Measurements from ENCODE around the gene CELF2.
"Not testable (repeated sequence)": the region's sequence is repeated elsewhere in the genome, so short reads cannot be mapped to it uniquely, and the experiment has no call there.

Gene CELF2

DNA sequence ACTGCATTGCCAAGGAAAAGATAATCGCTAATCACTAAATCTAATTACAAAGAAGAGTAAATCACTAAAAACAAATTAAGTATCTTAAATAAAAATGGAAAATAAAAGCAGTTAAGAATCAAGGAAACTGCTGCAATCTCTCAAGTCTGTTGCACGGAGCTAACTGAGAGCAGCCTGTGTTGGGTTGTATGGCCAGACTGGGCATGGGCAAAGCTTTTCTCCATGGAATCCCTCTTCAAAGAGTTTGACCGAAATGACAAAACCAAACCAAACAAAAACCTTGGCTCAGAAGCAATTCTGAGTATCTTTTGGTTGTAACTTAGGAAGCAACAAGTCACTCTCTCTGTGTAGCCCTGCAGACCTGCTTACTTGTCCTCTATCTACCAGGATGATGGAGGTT lies 78.8 kb downstream of the CELF2 start:
- DNase-seq (ENCODE audit: low read depth) = no peak

DNA sequence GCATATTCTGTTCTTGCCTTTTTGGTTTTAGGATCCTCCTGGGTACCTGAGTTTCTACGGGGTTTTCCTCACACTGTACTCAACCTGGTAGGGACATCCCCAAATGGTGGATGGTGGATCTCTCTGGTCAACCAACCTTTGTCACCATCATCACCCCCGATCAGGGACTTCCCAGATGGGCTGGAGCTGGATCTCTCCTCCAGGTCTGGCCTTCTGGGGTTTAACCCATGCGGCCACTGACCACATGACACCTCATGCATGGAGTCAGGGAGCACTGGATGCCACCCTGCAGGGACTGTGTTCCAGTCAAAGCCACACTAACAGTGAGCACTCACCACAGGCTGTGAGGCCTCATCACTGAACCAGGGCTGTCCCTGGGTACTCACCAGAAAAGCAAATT lies 80.0 kb downstream of the CELF2 start:
- DNase-seq (ENCODE audit: low read depth) = no peak

DNA sequence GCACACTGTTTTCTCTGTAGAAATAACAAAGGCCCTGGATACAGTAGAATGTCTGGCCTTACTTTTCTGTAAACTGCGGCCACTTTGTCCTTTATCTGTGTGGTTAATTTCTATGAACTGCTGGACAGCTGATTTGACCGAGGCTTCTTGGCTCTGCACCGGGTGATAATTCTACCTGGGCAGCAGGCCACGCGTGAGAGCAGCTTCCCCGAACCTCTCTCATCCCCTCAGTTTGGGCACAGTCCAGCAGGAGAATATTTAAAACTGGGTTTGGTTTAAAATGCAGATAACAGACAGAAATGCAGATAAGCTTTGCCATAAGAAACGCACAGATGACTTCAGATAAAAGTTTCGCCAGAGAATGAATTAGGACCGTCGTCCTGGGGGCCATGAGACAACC lies 81.0 kb downstream of the CELF2 start:
- DNase-seq (ENCODE audit: low read depth) = no peak

DNA sequence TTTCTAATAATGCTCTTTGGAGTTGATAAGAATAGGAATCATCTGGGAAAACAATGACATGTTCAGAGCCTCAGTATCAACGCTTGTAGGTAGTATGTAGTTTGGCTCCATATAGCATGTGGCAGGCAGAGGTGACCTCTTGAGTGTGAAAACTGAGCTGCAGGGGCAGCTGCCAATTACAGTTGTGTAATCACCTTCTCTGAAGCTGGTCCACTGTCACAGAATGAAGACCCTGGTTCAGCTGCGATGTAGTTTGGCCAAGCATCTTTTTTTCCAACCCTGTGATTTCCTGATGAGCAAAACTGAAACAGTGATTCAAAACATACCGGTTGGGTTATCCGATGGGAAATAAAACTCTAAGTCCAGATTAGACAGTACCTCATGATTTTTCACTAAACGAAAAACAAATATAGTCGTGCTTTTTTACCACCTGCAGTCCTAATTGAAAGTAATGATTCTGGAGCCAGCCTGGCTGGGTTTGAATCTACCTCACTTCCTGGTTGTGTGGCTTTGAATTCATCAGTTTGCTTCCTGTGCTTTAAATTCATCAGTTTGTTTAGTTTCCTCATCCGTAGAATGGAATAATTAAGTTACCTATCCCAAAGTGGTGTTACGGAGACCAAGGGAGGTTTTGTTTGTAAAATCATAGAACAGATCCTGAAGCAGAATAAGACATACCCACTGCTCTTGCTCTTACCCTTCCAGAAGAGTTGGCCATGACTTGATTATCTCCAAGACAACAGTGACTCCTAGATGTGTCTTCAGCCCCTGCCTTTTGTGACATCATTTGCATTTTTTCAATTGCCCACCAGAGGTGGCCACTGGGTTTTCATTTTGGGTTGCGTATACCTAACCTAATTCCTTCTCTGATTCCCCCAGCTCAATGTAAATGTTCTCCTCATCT lies 87.4 kb downstream of the CELF2 start:
- no peak for DNase-seq (ENCODE audit: low read depth)

DNA sequence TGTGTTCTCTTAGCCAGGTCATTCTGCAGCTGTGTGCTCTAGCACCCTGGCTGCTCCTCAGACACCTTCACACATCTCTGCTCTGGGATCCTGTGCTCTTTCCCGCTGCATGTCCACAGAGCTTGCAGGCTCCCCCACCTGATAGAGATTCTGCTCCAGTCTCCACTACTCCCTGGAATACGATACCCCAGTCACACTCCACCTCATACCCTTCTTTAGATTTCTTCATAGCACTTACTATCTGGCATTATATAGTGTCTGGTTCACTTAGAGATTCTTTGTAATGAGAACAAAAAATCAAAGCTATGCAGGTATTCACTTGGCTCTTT lies 88.0 kb downstream of the CELF2 start:
- no peak for DNase-seq (ENCODE audit: low read depth)

DNA sequence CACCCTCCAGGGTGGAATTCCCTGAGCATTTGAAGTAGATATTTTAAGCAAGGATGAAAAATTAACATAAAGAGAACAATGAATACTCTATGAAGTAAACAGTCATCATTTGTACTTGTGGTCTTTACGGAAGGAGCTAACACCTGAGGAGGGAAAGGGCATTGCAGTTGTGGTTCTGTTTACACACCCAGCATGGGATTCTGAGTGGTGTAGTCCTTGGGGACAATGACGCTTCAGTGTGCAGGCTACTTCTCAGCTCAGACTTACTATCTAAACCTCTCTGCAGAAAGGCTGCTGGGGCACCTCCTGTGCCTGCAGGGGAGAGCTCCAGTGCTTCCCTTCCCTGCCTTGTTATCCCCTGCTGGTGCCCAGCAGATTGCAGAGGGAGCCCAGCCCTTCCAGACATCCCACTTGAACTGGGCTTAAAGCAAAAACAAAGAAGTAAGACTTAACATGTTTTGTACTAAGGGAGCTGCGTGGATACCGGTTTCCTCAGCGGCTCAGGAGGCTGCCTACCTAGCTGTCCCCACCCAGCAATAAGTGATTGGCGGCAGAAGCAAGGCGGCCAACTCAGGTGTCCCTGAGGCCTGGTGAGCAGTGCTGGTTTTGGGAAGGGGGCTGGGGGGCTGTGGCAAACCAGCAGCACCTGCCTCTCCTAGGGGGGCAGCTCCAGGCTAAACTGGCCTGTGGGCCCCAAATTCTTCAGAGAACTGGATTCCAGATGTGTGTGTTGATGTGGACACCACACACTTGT lies 89.1 kb downstream of the CELF2 start:
- DNase-seq (ENCODE audit: low read depth) = no peak

DNA sequence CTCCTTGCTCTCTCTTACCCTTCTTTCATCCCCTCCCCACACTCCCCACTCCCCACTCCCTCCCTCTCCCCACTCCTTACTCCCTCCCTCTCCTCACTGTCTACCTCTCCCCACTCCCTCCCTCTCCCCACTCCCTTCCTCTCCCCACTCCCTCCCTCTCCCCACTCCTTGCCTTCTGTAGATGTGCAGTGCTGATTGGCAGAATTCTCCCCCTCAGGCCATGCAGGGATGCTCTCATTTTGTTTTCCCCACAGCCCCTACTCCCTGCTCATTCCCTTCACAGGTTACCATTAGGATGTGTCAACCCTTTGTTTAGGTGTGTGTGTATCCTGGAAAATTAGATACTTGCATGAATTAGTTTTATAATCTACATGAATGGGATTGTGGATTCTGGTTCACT lies 90.3 kb downstream of the CELF2 start:
- no peak for DNase-seq (ENCODE audit: low read depth)

DNA sequence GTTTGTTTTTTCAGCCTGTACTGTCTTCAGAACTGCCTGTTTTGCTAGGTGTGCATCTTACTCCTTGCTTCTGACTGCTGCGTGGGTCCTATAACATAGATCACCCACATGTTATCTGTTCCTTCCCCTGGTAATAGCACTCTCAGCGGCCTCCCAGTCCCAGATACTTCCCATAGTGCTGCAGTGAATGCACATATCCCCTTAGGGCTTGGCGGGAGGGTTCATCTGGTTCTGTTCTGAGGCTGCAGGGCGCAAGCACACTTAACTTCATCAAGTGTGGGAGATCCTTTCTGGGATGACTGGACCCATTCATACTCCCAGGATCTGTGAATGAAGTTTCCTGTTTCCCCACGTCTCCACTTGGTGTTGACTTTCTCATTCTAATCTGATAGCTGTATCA lies 90.7 kb downstream of the CELF2 start:
- no peak for DNase-seq (ENCODE audit: low read depth)

DNA sequence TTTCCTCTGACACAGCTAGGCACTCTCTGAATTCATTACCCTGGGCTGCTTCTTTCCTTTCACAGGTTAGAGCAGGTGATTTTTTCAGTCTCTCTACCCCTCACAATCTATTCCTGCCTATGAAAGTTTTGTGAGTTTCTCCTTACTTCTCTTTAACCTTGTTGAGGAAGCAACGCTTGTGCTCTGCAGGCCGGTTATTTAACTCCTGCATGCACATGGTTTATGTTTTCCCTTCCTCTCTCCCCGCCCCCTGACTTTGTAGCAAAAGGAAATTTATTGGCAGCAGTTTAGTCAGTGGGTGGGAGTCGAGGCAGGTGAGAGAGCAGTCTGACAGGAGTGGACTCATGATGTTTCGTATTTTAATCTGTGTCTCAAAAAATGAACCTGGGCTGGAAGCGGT lies 91.9 kb downstream of the CELF2 start:
- DNase-seq (ENCODE audit: low read depth) = no peak

DNA sequence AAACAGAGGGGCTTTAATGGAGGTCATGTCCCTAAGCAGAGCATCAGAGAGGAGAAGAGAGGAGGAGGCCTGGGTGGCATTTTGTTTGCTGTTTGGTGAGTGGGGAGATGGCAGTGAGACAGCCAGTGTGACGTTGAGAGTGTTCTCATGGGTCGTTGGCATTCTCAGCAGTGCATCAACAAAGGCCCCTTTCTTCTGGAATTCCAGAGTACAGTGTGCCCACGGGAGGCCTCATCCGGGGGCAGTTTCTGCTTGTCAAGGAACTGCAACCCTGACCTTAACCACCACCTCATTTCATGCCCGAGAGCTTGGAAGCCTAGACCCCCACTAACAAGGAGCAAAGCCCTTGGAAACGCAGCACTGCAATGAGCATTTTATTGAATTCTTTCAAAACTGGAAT lies 92.9 kb downstream of the CELF2 start:
- DNase-seq (ENCODE audit: low read depth) = no peak

DNA sequence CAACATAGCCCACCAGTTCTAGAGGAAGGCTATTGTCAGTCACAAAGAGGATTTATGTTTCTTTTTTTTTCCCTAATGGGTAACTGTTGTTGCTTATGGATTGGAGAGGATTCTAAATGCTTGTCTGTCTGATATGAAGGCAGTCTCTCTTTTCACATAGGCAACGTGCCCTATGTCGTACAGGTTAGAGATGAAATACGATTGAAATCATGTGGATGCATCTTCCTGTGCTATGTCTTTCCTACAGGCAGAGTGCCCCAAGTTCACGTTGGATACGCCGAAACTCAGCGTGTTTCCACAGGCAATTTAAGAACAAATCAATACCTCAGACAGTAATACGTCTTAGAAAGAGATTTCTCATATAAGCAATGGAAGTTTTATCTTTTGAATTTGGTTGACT lies 93.8 kb downstream of the CELF2 start:
- no peak for DNase-seq (ENCODE audit: low read depth)

DNA sequence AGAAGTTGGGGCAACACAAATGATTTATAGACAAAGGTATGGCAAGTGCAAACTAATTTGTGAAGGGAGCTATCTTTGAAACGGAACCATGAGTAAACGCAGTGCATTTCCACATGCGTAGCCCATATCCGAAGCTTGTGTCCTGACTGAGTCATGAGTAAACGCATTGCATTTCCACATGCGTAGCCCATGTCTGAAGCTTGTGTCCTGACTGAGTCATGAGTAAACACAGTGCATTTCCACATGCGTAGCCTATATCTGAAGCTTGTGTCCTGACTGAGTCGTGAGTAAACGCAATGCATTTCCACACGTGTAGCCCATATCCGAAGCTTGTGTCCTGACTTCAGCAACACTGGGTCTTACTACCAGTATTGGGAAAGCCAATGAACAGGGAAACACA lies 95.0 kb downstream of the CELF2 start:
- no peak for DNase-seq (ENCODE audit: low read depth)

DNA sequence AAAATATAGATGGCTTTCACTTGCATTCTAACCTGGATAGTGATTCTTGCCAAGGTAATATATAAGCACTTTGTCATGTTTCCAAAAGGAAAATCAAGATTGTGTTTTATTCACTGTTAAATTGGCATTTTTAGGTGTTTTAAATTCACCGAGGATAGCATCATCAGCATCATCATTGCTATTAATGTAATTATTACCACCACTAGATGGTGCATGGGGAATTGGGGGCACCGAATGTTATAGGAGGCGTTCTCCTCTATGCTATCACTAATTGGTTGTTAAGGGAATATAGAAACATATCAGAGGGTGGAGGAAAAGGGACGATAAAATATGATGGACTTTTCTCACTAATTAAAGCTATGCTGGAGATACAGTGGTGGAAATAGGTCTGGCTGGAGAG lies 95.5 kb downstream of the CELF2 start:
- no peak for DNase-seq (ENCODE audit: low read depth)

DNA sequence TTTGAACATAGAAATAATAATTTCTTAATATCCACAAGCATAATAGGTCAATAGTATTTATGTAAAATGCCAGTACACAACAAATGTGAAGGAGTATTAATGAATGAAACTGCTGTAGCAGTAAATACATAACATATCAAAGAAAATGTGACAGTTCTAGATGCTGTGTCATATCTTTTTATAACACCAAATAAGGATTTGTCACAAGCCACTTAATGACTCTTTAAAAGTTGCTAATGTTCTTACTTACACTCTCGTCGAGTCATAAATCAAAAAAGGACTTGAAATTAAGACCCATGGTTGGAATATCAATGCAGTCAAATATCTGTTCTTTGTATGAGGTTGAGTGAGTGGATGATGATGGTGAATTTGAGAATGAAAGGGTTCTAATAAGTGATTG lies 96.6 kb downstream of the CELF2 start:
- DNase-seq (ENCODE audit: low read depth) = no peak

DNA sequence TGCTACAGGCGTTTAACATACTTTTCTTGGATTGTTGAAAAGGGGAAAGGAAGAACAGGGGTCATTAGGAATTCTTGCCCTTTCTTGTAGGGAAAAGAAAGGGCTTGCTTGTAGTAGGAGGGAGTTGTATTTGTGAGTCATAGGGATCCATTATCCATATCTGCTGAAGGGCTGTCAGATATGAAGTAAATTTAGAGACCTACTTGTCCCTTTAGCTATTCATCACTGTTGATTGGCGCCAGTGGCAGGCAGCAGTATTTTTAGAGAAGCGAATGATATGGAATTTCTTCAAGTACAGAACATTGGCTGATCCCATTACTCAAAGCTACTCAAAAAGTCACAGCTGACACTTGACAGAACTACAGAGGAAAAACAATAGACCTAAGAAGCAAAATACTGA lies 97.7 kb downstream of the CELF2 start:
- DNase-seq (ENCODE audit: low read depth) = no peak

DNA sequence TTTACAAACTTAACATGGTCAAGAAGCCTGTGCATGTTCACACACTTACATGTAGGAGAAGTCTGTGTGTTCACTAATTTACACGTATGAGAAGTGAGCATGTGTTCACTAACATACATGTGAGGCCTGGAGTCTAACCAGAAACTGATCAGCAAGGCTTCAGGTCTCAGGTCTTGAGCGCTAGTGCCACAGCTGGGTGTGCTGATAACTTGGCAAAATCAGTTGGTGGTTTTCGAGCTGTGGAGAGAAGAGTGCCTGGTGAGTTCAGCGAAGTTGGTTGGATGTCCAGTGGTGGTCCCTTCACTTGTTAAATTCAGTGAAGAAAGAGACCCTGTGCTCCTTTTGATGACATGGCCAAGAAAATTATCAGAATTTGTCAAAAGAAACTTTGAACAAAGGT lies 98.7 kb downstream of the CELF2 start:
- DNase-seq (ENCODE audit: low read depth) = no peak

DNA sequence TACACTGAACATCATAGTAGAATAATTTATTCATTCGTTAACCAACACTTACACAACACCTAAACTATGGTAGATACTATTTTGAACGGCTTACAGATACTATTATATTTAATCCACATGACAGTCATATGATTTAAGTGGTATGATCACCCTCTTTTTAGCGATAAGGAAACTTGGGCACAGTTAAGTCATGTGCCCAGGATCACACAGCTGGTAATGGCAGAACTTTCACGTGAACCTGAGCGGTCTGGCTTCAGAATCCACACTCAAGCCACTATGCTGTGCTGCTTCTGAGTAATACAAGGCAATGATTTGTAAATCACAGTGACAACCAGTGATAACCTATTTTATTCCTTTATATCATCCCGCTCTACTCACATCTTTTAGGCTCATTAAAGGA lies 99.1 kb downstream of the CELF2 start:
- DNase-seq (ENCODE audit: low read depth) = no peak

DNA sequence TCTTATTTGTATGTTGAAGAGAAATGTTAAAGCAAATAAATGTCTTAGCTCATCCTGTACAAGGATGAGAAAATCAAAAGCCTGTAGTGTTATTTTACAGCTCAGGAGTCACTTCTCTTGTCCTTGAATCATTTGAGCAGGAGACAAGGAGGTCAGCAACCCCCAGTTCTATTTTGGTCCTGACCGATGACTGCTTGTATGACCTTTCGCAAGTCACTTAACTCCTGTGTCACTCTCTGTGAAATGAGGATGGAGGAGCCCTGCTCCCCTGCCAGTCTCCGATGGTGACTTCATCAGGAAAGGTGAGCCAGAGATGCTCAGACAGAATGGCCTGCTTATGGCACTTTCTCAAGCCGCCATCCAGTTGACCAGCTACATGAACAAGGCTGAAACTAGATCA lies 101.0 kb downstream of the CELF2 start:
- DNase-seq (ENCODE audit: low read depth) = no peak

DNA sequence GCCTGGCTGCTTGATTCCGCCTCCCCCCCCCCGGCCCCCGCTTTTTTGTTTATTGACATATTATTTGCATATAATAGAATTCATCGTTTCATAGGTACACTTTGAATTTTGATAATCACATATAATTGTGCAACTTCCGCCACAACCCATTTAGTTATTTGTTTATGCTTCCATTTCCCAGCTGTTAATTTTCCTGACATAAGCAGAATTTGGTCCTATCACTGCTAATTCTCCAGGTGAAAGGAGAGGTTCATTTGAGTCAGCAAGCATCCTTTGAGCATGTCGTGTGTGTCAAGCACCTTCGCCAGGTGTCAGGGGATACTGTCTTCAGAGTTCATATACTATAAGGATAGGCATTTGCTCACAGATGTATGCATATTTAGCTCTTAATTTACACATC lies 102.2 kb downstream of the CELF2 start:
- DNase-seq (ENCODE audit: low read depth) = no peak

DNA sequence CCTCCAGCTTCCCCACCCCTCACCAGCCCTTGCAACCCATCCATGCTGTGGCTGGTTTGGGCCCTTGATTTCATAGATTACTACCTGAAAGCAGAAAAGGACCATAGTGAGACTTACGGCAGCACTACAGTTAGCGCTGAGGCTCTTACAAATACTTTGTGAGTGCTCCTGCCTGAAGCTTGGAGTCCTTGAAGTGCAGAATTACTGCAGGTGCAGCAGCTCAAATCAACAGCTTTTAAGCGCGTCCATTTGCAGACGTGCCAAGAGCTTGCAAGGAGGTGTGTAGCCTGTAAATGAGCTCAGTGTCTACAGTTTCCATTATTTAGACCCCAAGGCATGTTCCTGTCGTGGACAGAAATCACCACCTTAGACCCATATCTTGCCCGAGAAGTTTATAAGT lies 103.0 kb downstream of the CELF2 start:
- no peak for DNase-seq (ENCODE audit: low read depth)

DNA sequence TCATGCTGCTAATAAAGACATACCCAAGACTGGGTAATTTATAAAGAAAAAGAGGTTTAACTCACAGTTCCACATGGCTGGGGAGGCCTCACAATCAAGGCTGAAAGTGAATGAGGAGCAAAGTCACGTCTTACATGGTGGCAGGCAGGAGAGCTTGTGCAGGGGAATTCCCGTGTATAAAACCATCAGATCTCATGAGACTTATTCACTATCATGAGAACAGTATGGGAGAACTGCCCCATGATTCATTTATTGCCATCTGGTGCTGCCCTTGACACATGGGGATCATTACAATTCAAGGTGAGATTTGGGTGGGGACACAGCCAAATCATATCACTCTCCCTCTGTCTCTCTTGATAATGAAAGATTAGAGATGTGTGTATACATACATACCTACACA lies 106.2 kb downstream of the CELF2 start:
- DNase-seq (ENCODE audit: low read depth) = not testable (repeated sequence)

DNA sequence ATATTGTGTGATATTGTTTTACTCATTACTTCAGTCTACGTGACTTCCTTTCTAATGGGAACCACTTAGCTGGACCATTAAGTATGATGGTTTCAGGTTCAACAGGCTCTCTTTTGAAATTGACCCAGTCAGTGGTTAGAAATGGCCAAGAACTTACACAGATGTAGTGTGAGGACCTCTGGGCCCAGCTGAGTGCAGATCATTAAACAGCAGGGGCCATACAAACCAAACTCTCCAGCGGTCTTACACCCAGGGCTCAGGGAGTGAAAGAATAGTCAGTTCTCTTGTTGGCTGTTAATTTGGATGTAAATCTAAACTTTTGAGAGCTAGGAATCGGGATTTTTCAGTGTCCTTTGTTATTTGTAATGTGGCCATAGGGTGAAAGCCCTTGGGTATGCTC lies 107.3 kb downstream of the CELF2 start:
- no peak for DNase-seq (ENCODE audit: low read depth)

DNA sequence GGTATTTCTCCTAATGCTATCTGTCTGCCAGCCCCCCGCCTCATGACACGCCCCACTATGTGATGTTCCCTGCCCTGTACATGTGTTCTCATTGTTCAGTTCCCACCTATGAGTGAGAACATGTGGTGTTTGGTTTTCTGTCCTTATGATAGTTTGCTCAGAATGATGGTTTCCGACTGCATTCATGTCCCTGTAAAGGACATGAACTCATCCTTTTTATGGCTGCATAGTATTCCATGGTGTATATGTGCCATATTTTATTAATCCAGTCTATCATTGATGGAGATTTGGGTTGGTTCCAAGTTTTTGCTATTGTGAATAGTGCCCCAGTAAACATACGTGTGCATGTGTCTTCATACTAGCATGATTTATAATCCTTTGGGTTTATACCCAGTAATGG lies 109.3 kb downstream of the CELF2 start:
- DNase-seq (ENCODE audit: low read depth) = not testable (repeated sequence)

DNA sequence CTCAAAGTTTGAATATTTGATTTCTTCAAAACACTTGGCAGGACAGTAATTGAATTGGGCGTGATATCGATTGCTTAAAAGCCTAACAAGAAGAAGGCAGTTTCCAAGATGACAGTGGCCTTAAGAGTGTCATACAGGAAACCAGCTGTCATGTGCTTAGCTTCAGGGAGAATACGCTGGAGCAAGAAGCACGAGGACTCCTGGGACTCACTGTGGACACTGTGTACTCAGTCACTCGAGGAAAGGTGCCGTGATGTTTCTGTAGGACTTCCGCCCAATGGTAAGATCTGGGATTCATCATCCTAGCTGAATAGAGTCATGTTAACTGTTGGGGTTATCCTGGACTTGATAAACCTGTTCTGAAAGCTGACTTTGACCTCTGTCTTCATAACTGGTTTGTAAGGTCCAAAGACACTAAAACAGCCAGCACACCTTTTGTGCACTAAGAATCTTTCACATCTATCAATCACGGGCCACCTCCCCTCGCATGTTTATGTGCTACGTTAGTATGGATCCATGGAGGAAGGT lies 113.5 kb downstream of the CELF2 start:
- DNase-seq (ENCODE audit: low read depth) = no peak

Data from stimulated activated CD8-positive, alpha-beta memory T cell treated with anti-CD3 and anti-CD28 coated beads, Interleukin-15, amount 100 ng/mL, for 1 hour (primary cell).